SU-DHL-6 (cell line): Measurements from ENCODE around the gene WNT9A.

Experiments used
- CTCF ChIP-seq: fragments of 200-600 bp; sonication (generic); IDR thresholded peaks from one replicate; pipeline ENCODE4 v1.5.1; 2017; ENCODE audit warnings: antibody characterized with exemption, mild to moderate bottlenecking, low read length, moderate library complexity; ENCODE audit not compliant: insufficient read depth, poor library complexity, severe bottlenecking
- EZH2phosphoT487 ChIP-seq: fragments of 200-600 bp; sonication (generic), shearing (Covaris generic); conservative IDR thresholded peaks from 2 replicates; pipeline ENCODE4 v1.6.1; 2018; ENCODE audit warnings: mild to moderate bottlenecking, antibody characterized with exemption, low read length, moderate library complexity, mixed read lengths

GRCh38 chr1:227893949-227894721 is 53.6 kb downstream of the WNT9A start:
- no peak for TF ChIP-seq EZH2phosphoT487
- no peak for TF ChIP-seq CTCF
